Ovary (tissue), 9 donors: ENCODE measurements around the gene GUCY1A2. TPM values are rescaled to one million over a fixed set of nuclear protein-coding genes. Genes with fewer than 3 reads are reported as not detected.
A peak's percentile ranks its signal among the peaks of the same experiment; 100 is the strongest.

ENCODE experiments used
- DNase-seq, 5 donors: peaks; one replicate each; pipeline ENCODE4 v3.0.0-alpha.2; 2019 to 2020
- H3K27ac ChIP-seq, 2 donors: fragments of 200-600 bp; one replicate each; pipeline versions ENCODE4 v1.5.1 to v1.8.0; 2019 to 2022
- H3K27me3 ChIP-seq: fragments of 200-600 bp; one replicate; pipeline ENCODE4 v1.8.0; 2022
- H3K36me3 ChIP-seq: fragments of 200-600 bp; sonication (generic); one replicate; pipeline ENCODE4 v1.5.1; 2019
- H3K4me1 ChIP-seq: one replicate; pipeline ENCODE4 v1.8.1; 2013; ENCODE audit warnings: mild to moderate bottlenecking, moderate library complexity; ENCODE audit not compliant: insufficient read depth
- H3K4me3 ChIP-seq: fragments of 200-600 bp; sonication (generic); one replicate; pipeline ENCODE4 v1.5.1; 2017
- H3K9me3 ChIP-seq, 2 donors: fragments of 200-600 bp in 1 of 2; sonication (generic) in 1 of 2; one replicate each; pipeline versions ENCODE4 v1.5.1 to v1.8.1; 2013 to 2019; ENCODE audit warnings: mild to moderate bottlenecking in 1 of 2, moderate library complexity in 1 of 2
- CTCF ChIP-seq, 3 donors: fragments of 450-650 bp in 2 of 3; fragments of 200-600 bp in 1 of 3; IDR thresholded peaks; one replicate each; pipeline versions ENCODE4 v1.5.1 to v1.8.0; 2016 to 2022; ENCODE audit warnings: antibody characterized with exemption in 3 of 3, mild to moderate bottlenecking in 1 of 3
- EP300 ChIP-seq: sonication (generic); formaldehyde crosslinking; IDR thresholded peaks from one replicate; pipeline ENCODE4 v1.6.1; 2017; ENCODE audit warnings: antibody characterized with exemption
- POLR2A ChIP-seq: fragments of 450-650 bp; IDR thresholded peaks from one replicate; pipeline ENCODE4 v1.6.1; 2017; ENCODE audit warnings: antibody characterized with exemption, mild to moderate bottlenecking, moderate library complexity
- WGBS, 3 donors: extraction: QIAGEN DNeasy Blood & Tissue Kit in 1 of 3; methylation state at CpG; one replicate each; pipeline versions ENCODE4 v1.1.5 to v1.1.7; 2013 to 2017; 5-methylcytosine and 5-hydroxymethylcytosine counted together
- intact Hi-C, 4 donors: fragments of 100-400 bp; cut with DNase I; formaldehyde crosslinking; loops; one replicate each; pipeline versions ENCODE4 v1.11.0 to v1.15.1; 2022 to 2023
- polyA plus RNA-seq, 2 donors: library from polyadenylated mRNA; stranded (reverse); fragments of 200-250 nt in 1 of 2; fragments of 350-450 nt in 1 of 2; fragmentation: Illumina TruSeq in 1 of 2; extraction: RNeasy Lipid Tissue Mini Kit (QIAGEN cat#74804) in 1 of 2; gene quantifications; one replicate each; pipeline ENCODE4 v1.2.3, GENCODE V29; 2013 to 2014
- total RNA-seq, 7 donors: library from RNA; depleted of rRNA in 2 of 7; stranded (reverse); fragments of >200 nt in 2 of 7; fragmentation: NEBNext Ultra II Directional in 3 of 7; extraction: Animal tissue kit (Norgen Biotek cat#: 25700) in 3 of 7; gene quantifications; one replicate each; pipeline versions ENCODE4 v1.1.0 to v1.2.4, GENCODE V29; 2016 to 2023
- donor health status: DM: no; HTN: no; CAD: no; lungs with moderate emphysema.
- donor health status: DM: no; HTN: no; CAD: no.
- donor health status: Bipolar disorder and iron deficiency.
- donor health status: DM: yes; HTN: yes; CAD: no.
- donor health status: DM: no; HTN: no; CAD: no.
- donor health status: DM: yes; HTN: yes; CAD: no.

GUCY1A2 gene
- total and polyA plus RNA-seq, 9 donors = 1.5 to 20.3 (median 6.1) TPM

- intact Hi-C loops = no loop called here
- no peak for TF ChIP-seq EP300
- TF ChIP-seq POLR2A = no peak
- TF ChIP-seq CTCF (IDR thresholded peaks at IDR 0.05) = no peak
- Histone ChIP-seq H3K27ac (no peak overlapping the region), H3K4me1 (no peaks in the 10 kb centered on the region), H3K9me3 (no peaks in the 10 kb centered on the region), H3K4me3 (no peak overlapping the region), H3K27me3 (no peaks in the 10 kb centered on the region), H3K36me3 (no peaks in the 10 kb centered on the region)
- DNase-seq = no peak
Measured at GRCh38 chr11:107025673-107026072, 7.4 kb upstream of the GUCY1A2 start.

GRCh38 chr11:107020594-107020993 lies 2.3 kb upstream of the GUCY1A2 start:
- no peak for TF ChIP-seq POLR2A
- TF ChIP-seq EP300 = no peak
- no peak for TF ChIP-seq CTCF (IDR thresholded peaks at IDR 0.05)
- Histone ChIP-seq H3K27me3 (no peaks in the 10 kb centered on the region), H3K4me1 (peaks cover 3% of the 10 kb centered on the region), H3K27ac (no peak overlapping the region), H3K4me3 (no peak overlapping the region), H3K36me3 (no peaks in the 10 kb centered on the region), H3K9me3 (no peaks in the 10 kb centered on the region)
- WGBS, 3 donors = 86 to 92% (median 87%) methylated on average over 2 of the region's 2 CpGs
- DNase-seq = no peak
- intact Hi-C loops = no loop called here

- TF ChIP-seq POLR2A (no peak), CTCF (IDR thresholded peaks at IDR 0.05) (no peak), EP300 (no peak)
- intact Hi-C loops = loop anchor here in 1 of 4 donors (10.0 kb wide), 1 partner anchor 304 kb away; no protein-coding TSS in a partner anchor
Measured at GRCh38 chr11:107018902-107019493, 722 bp upstream of the GUCY1A2 start.

GRCh38 chr11:107017433-107018218 lies 650 bp downstream of the GUCY1A2 start:
- H3K27me3 ChIP-seq = no peaks in the 10 kb centered on the region
- H3K27ac ChIP-seq = no peak overlapping the region
- no peaks in the 10 kb centered on the region for H3K36me3 ChIP-seq
- H3K4me1 ChIP-seq = peaks cover 3% of the 10 kb centered on the region
- TF ChIP-seq EP300 = no peak
- TF ChIP-seq CTCF (IDR thresholded peaks at IDR 0.05) = peak in 1 of 3 donors; percentile 12
- TF ChIP-seq POLR2A = no peak
- no peaks in the 10 kb centered on the region for H3K9me3 ChIP-seq
- intact Hi-C loops = loop anchor here in 1 of 4 donors (10.0 kb wide), 1 partner anchor 303 kb away; no protein-coding TSS in a partner anchor
- H3K4me3 ChIP-seq = peak overlapping the region; percentile 49
- WGBS, 3 donors = 1 to 2% (median 1%) methylated on average over 53 to 85 of the region's 85 CpGs
- DNase-seq = peak; percentile 10 to 64 (median 50)

More at GRCh38 chr11:107018902-107019493, 722 bp upstream of the GUCY1A2 start:
- H3K36me3 ChIP-seq = no peaks in the 10 kb centered on the region
- H3K27me3 ChIP-seq = no peaks in the 10 kb centered on the region
- DNase-seq = peak; percentile 14 to 65 (median 54)
- peaks cover 3% of the 10 kb centered on the region for H3K4me1 ChIP-seq
- H3K9me3 ChIP-seq = no peaks in the 10 kb centered on the region
- H3K27ac ChIP-seq = no peak overlapping the region
- H3K4me3 ChIP-seq = peak overlapping the region; percentile 49
- 0 to 2% (median 1%) methylated on average over 35 to 36 of the region's 36 CpGs for WGBS, 3 donors
